HL-60 (cell line): ENCODE measurements around the gene PHACTR3.

ENCODE experiments used
- DNase-seq, 2 experiments: peaks; one replicate each; pipeline ENCODE4 v3.0.0-alpha.2; 2010 to 2020; ENCODE audit warnings: low read depth in 1 of 2, low spot score in 1 of 2
- H3K27ac ChIP-seq: fragments of 250-450 bp; sonication (Bioruptor Pico); replicated peaks from 2 replicates; pipeline ENCODE4 v1.5.1; 2020; ENCODE audit warnings: mild to moderate bottlenecking, moderate library complexity
- H3K27me3 ChIP-seq: fragments of 250-450 bp; sonication (Bioruptor Pico); 2 replicates; pipeline ENCODE4 v1.5.1; 2021; ENCODE audit warnings: mild to moderate bottlenecking, moderate library complexity; ENCODE audit not compliant: insufficient read depth, poor library complexity, severe bottlenecking
- H3K4me3 ChIP-seq: replicated peaks from 2 replicates; pipeline ENCODE4 v1.5.1; 2011; ENCODE audit warnings: mild to moderate bottlenecking, control low read depth, low read length; ENCODE audit not compliant: insufficient read depth
- CTCF ChIP-seq: IDR thresholded peaks from one replicate; pipeline ENCODE4 v1.5.1; 2011; ENCODE audit warnings: low read length, control low read depth, inconsistent platforms; ENCODE audit not compliant: insufficient read depth
- GABPA ChIP-seq: IDR thresholded peaks from 2 replicates; pipeline ENCODE4 v1.6.1; 2012; ENCODE audit warnings: low read depth
- POLR2AphosphoS5 ChIP-seq: IDR thresholded peaks from 2 replicates; pipeline ENCODE4 v1.6.1; 2012; ENCODE audit warnings: low read depth
- REST ChIP-seq: IDR thresholded peaks from 2 replicates; pipeline ENCODE4 v1.6.1; 2012; ENCODE audit warnings: low read depth; ENCODE audit not compliant: insufficient replicate concordance
- SPI1 ChIP-seq: IDR thresholded peaks from 2 replicates; pipeline ENCODE4 v1.6.1; 2012; ENCODE audit warnings: low read depth, mild to moderate bottlenecking, borderline replicate concordance

The PHACTR3 gene

GRCh38 chr20:59686404-59687346 lies 82.3 kb downstream of the PHACTR3 start:
- Histone ChIP-seq H3K27me3 (peaks cover 5% of the 10 kb centered on the region), H3K4me3 (no peak overlapping the region), H3K27ac (no peak overlapping the region)
- DNase-seq = no peak
- no peak for TF ChIP-seq SPI1
- no peak for TF ChIP-seq GABPA

DNA sequence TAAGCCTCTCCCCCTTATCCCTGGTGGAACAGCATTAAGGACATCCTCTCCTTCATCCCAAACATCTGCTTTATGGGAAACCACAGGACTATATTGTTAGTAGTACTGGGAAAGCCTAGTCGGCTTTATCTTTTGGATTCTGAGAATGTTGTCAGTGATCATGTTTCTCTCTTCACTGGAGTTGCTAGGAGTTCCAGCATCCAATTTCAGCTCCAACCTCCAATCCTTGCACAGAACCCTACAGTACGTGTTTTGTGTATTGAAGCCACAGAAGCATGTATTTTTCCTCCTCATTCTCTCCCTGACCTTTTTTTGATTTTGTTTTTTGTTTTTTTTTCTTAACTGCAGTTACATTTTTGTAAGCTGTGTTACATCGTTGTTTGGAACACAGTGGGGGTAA lies 84.0 kb downstream of the PHACTR3 start:
- Histone ChIP-seq H3K27ac (no peak overlapping the region), H3K27me3 (peaks cover 8% of the 10 kb centered on the region), H3K4me3 (no peak overlapping the region)
- DNase-seq = no peak
- TF ChIP-seq SPI1 (no peak), REST (no peak), CTCF (no peak), GABPA (no peak), POLR2AphosphoS5 (no peak)

DNA sequence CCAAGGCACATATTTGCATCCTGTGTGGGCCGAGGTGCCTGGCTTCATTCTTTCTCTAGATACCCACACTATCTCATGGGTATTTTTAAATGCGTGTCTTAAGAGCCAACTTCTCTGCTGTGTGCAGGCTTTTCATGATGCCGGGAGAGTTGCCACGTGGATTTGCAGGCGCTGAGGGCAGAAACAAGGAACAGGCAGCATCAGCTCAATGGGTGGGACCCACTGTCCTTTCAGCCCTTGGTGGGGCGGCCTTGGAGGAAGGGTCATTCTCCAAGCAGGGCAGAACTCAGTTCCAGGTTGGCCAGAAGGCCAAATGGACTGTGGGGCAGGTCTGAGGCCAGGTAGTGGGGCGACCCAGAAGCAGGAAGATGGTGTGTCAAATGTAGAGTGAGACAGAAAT lies 84.7 kb downstream of the PHACTR3 start:
- no peak for DNase-seq
- peaks cover 8% of the 10 kb centered on the region for H3K27me3 ChIP-seq
- TF ChIP-seq CTCF (no peak), GABPA (no peak)
- H3K4me3 ChIP-seq = no peak overlapping the region
- no peak overlapping the region for H3K27ac ChIP-seq

DNA sequence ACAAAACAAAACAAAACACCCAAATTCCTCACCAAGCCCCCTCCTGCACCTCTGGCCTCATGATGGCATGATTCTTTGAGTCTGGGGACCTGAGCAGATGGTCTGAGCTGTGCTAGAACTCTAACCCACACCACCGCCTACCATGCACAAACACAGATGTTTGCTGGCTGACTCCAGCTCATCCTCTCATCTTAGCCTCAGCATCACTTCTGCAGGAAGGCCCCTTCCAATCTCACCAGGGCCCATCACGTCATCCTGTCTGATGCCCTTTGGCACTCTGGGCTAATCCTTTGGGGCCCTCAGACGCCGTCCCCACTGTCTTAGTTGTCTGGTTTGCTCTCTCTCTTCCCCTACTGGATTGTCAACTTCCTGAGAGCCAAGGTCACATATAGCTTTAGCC lies 85.8 kb downstream of the PHACTR3 start:
- Histone ChIP-seq H3K27ac (no peak overlapping the region), H3K4me3 (no peak overlapping the region), H3K27me3 (peaks cover 13% of the 10 kb centered on the region)
- no peak for TF ChIP-seq CTCF
- TF ChIP-seq POLR2AphosphoS5 = no peak
- TF ChIP-seq REST = no peak
- TF ChIP-seq SPI1 = no peak
- no peak for TF ChIP-seq GABPA
- DNase-seq = no peak
